Left kidney (tissue), 2 donors: ENCODE measurements around the gene EEF1AKMT3. TPM values are rescaled to one million over a fixed set of nuclear protein-coding genes. Genes with fewer than 3 reads are reported as not detected.

Experiments
- DNase-seq: peaks from one replicate; pipeline ENCODE4 v3.0.0-alpha.2; 2013
- polyA plus RNA-seq: library from polyadenylated mRNA; unstranded; fragments of 120-200 nt; gene quantifications from one replicate; pipeline ENCODE4 v1.2.1, GENCODE V29; 2013; ENCODE audit not compliant: insufficient read length

The EEF1AKMT3 gene
- polyA plus RNA-seq, 1 donor, result 13.2 TPM

GRCh38 chr12:57734591-57734990 lies 37.8 kb upstream of the EEF1AKMT3 start:
- no peak for DNase-seq

- DNase-seq, result no peak
Observed at GRCh38 chr12:57735198-57735855, 37.1 kb upstream of the EEF1AKMT3 start.

- no peak for DNase-seq
Observed at GRCh38 chr12:57735952-57736740, 36.3 kb upstream of the EEF1AKMT3 start.

- no peak for DNase-seq
Observed at GRCh38 chr12:57736741-57737466, 35.5 kb upstream of the EEF1AKMT3 start.

GRCh38 chr12:57737467-57738460 lies 34.6 kb upstream of the EEF1AKMT3 start:
- no peak for DNase-seq

GRCh38 chr12:57738661-57739237 lies 33.7 kb upstream of the EEF1AKMT3 start, which contains the start of gene AGAP2:
Gene AGAP2 (minus strand): TSS chr12:57738742. CDS start chr12:57738246, 496 bp downstream.
- no peak for DNase-seq

- DNase-seq, result no peak
Observed at GRCh38 chr12:57739387-57739786, 33.0 kb upstream of the EEF1AKMT3 start.

GRCh38 chr12:57739914-57740538 lies 32.4 kb upstream of the EEF1AKMT3 start:
- no peak for DNase-seq

- no peak for DNase-seq
Observed at GRCh38 chr12:57740656-57741412, 31.6 kb upstream of the EEF1AKMT3 start.

GRCh38 chr12:57741413-57741789 lies 31.0 kb upstream of the EEF1AKMT3 start:
- no peak for DNase-seq

GRCh38 chr12:57741844-57742738 lies 30.3 kb upstream of the EEF1AKMT3 start:
- no peak for DNase-seq

GRCh38 chr12:57743769-57744168 lies 28.6 kb upstream of the EEF1AKMT3 start:
- DNase-seq, result no peak

- no peak for DNase-seq
Observed at GRCh38 chr12:57744194-57744776, 28.1 kb upstream of the EEF1AKMT3 start.

- DNase-seq, result peak; percentile 98
Observed at GRCh38 chr12:57744777-57745484, 27.5 kb upstream of the EEF1AKMT3 start, which contains the start of gene TSPAN31. Gene TSPAN31 (plus strand): TSS chr12:57745039. CDS start chr12:57745155, 116 bp downstream.

- no peak for DNase-seq
Observed at GRCh38 chr12:57745485-57745881, 26.9 kb upstream of the EEF1AKMT3 start.

- DNase-seq, result no peak
Observed at GRCh38 chr12:57746025-57746424, 26.4 kb upstream of the EEF1AKMT3 start.

- DNase-seq, result no peak
Observed at GRCh38 chr12:57749061-57749460, 23.4 kb upstream of the EEF1AKMT3 start.
